ENCODE data around the gene MKLN1.
"Not testable (repeated sequence)": the region's sequence is repeated elsewhere in the genome, so short reads cannot be mapped to it uniquely, and the experiment has no call there.

The MKLN1 gene

DNA sequence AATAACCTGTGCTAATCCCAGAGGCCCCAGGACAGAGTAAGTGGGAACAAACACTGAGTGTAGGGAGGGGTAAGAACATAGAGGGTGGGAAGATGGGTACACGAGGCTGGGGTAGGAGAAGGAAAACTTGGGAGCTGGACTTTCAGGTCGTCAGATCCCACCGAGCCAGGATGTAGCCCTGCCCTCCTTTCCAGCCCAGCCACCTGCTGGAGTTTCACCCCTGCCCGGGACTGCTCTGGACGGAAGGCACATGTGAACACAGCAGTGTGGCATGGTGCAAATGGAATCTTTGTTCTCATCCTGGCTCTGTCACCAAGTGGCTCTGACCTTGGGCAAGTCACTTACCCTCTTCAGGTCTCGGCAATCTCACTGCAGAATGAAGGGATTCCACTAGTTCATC lies 176.0 kb downstream of the MKLN1 start:
- no peak for TF ChIP-seq ZNF8 (CRISPR knock-in tag; IDR thresholded peaks at IDR 0.05)
- no peak for TF ChIP-seq ZNF70 (CRISPR knock-in tag; IDR thresholded peaks at IDR 0.05)
- no peak for TF ChIP-seq BACH2 (CRISPR knock-in tag; IDR thresholded peaks at IDR 0.05; ENCODE audit: borderline replicate concordance)
- TF ChIP-seq ISL1 (CRISPR knock-in tag; IDR thresholded peaks at IDR 0.05): no peak
- TF ChIP-seq CSDC2 (CRISPR knock-in tag; IDR thresholded peaks at IDR 0.05): no peak
- TF ChIP-seq OSR1 (CRISPR knock-in tag; IDR thresholded peaks at IDR 0.05): no peak
- TF ChIP-seq, protein P1, sequence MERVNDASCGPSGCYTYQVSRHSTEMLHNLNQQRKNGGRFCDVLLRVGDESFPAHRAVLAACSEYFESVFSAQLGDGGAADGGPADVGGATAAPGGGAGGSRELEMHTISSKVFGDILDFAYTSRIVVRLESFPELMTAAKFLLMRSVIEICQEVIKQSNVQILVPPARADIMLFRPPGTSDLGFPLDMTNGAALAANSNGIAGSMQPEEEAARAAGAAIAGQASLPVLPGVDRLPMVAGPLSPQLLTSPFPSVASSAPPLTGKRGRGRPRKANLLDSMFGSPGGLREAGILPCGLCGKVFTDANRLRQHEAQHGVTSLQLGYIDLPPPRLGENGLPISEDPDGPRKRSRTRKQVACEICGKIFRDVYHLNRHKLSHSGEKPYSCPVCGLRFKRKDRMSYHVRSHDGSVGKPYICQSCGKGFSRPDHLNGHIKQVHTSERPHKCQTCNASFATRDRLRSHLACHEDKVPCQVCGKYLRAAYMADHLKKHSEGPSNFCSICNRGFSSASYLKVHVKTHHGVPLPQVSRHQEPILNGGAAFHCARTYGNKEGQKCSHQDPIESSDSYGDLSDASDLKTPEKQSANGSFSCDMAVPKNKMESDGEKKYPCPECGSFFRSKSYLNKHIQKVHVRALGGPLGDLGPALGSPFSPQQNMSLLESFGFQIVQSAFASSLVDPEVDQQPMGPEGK (CRISPR knock-in tag; IDR thresholded peaks at IDR 0.05; ENCODE audit: borderline replicate concordance): no peak
- TF ChIP-seq, protein P2, sequence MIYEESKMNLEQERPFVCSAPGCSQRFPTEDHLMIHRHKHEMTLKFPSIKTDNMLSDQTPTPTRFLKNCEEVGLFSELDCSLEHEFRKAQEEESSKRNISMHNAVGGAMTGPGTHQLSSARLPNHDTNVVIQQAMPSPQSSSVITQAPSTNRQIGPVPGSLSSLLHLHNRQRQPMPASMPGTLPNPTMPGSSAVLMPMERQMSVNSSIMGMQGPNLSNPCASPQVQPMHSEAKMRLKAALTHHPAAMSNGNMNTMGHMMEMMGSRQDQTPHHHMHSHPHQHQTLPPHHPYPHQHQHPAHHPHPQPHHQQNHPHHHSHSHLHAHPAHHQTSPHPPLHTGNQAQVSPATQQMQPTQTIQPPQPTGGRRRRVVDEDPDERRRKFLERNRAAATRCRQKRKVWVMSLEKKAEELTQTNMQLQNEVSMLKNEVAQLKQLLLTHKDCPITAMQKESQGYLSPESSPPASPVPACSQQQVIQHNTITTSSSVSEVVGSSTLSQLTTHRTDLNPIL (CRISPR knock-in tag; IDR thresholded peaks at IDR 0.05; ENCODE audit: low read depth): no peak
- no peak for TF ChIP-seq ZNF565 (CRISPR knock-in tag; conservative IDR thresholded peaks at IDR 0.05; ENCODE audit: low read depth)
- TF ChIP-seq, protein P3, sequence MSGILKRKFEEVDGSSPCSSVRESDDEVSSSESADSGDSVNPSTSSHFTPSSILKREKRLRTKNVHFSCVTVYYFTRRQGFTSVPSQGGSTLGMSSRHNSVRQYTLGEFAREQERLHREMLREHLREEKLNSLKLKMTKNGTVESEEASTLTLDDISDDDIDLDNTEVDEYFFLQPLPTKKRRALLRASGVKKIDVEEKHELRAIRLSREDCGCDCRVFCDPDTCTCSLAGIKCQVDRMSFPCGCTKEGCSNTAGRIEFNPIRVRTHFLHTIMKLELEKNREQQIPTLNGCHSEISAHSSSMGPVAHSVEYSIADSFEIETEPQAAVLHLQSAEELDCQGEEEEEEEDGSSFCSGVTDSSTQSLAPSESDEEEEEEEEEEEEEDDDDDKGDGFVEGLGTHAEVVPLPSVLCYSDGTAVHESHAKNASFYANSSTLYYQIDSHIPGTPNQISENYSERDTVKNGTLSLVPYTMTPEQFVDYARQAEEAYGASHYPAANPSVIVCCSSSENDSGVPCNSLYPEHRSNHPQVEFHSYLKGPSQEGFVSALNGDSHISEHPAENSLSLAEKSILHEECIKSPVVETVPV (CRISPR knock-in tag; IDR thresholded peaks at IDR 0.05): no peak
- TF ChIP-seq PPARA (CRISPR knock-in tag; IDR thresholded peaks at IDR 0.05; ENCODE audit: borderline replicate concordance): no peak
- TF ChIP-seq ZFP30 (CRISPR knock-in tag; IDR thresholded peaks at IDR 0.05): no peak
- TF ChIP-seq ESRRG (CRISPR knock-in tag; IDR thresholded peaks at IDR 0.05): no peak
- no peak for TF ChIP-seq TCF4 (CRISPR knock-in tag; IDR thresholded peaks at IDR 0.05; ENCODE audit: borderline replicate concordance)
- TF ChIP-seq GLIS3 (CRISPR knock-in tag; IDR thresholded peaks at IDR 0.05): no peak
- TF ChIP-seq ARNTL (CRISPR knock-in tag; IDR thresholded peaks at IDR 0.05; ENCODE audit: borderline replicate concordance, low read depth): no peak
- TF ChIP-seq, protein P4, sequence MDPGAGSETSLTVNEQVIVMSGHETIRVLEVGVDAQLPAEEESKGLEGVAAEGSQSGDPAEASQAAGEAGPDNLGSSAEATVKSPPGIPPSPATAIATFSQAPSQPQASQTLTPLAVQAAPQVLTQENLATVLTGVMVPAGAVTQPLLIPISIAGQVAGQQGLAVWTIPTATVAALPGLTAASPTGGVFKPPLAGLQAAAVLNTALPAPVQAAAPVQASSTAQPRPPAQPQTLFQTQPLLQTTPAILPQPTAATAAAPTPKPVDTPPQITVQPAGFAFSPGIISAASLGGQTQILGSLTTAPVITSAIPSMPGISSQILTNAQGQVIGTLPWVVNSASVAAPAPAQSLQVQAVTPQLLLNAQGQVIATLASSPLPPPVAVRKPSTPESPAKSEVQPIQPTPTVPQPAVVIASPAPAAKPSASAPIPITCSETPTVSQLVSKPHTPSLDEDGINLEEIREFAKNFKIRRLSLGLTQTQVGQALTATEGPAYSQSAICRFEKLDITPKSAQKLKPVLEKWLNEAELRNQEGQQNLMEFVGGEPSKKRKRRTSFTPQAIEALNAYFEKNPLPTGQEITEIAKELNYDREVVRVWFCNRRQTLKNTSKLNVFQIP (CRISPR knock-in tag; IDR thresholded peaks at IDR 0.05; ENCODE audit: borderline replicate concordance, low read depth): no peak
- TF ChIP-seq ZC3H10 (CRISPR knock-in tag; IDR thresholded peaks at IDR 0.05): no peak
- TF ChIP-seq SNAI2 (CRISPR knock-in tag; IDR thresholded peaks at IDR 0.05): no peak
- no peak for TF ChIP-seq ZFP3 (CRISPR knock-in tag; IDR thresholded peaks at IDR 0.05)
- no peak for ATAC-seq

DNA sequence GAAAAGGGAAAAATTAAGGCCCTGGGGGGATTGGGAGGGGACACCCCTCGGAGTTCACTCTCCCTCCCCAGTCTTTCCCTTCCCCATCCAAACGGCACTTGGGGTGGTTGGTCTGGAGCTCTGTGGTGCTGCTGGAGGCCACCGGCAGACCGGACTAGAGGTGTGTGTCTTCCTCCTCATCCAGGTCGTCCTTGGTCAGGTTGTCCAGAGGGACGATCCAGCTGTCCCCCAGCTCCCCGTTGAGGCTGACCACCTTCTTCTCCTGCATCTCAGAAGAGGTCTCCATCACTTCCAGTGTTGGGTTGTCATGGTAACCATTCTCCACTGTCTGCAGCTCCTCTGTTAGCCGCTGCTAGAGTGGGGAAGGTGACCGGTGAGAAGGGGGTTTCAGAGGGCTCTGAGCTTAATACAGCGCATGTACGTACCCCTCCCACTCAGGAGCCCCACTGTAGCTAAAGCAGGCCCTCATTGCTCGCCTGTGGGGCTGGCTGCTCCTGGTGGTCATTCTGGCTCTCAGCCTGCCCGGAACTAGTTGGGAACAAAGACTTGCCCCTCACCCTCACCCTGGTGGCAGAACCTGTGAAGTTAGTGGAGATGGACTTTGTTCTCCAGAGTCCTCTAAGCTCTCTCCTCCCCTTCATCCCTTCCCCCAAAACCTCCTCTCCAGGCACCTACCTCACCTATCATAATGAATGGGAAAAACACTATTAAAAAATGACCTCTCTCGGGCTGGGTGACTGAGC lies 176.7 kb downstream of the MKLN1 start:
- no peak for ATAC-seq
- TF ChIP-seq ZNF565 (CRISPR knock-in tag; conservative IDR thresholded peaks at IDR 0.05; ENCODE audit: low read depth): no peak

DNA sequence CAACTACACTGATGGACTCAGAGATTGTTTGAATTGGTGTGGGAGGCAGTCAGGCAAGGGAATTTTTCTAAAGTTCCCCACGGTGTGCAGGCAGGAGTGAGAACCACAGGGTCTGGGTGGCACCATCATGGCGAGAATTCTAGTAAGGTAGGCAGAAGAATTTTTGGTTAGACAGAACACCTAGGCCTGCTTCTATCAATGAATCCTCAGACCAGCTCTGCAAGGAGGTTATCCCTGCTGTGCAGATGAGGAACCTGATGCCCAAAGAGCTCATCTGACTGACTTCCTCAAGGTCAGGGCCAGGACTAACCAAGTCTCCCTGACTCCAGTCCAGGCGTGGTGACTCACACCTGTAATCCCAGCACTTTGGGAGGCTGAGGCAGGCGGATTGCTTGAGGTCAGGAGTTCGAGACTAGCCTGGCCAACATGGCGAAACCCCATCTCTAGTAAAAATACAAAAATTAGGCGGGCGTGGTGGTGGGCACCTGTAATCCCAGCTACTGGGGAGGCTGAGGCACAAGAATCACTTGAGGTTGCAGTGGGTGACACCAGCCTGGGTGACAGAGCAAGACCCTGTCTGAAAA lies 177.5 kb downstream of the MKLN1 start:
- ATAC-seq: not testable (repeated sequence)

DNA sequence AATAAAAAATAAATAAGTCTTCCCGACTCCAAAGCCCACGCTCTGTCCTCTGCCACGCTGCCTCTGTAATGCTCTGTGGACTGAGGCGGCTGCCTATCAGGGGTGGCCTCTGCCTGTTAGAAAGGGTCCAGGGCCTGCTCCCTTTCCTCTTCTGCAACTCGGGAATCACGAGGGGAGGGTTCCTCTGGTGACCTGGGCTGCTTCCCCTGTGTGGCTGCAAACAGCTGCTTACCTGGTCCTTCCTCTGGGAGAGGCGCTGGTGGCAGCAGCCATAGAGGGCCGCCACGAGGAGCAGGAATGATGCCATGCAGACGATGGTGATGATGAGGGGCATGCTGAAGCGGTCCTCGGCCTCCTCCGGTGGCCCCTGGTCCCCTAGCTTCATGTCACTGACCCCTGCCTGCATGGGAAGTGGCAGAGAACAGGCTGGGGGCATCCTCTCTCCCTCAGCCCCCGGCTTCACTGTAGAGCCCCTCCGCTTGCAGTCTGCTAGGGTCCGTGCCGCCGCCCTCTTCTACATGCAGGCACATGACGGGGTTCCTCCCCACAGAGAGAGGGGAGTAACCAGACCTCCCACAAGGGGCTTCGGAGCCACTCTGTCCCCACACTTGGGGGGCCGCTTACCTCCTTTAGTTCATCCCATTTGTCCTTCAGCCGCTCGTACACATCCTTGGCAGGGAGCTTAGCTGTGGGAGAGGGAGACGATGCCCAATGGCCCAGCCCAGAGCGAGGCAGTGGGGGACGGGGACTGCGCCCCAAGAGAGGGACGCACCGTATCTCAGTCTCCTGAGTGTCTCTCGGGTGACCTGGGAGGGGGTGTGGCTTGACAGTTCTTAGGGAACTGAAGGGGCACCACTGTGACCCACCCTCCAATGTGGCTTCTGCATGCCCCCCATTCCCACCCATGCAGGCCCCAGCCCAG lies 178.2 kb downstream of the MKLN1 start:
- TF ChIP-seq ZNF565 (CRISPR knock-in tag; conservative IDR thresholded peaks at IDR 0.05; ENCODE audit: low read depth) (no peak), SNAI2 (CRISPR knock-in tag; IDR thresholded peaks at IDR 0.05) (no peak), ZC3H10 (CRISPR knock-in tag; IDR thresholded peaks at IDR 0.05) (no peak)
- TF ChIP-seq, protein P5, sequence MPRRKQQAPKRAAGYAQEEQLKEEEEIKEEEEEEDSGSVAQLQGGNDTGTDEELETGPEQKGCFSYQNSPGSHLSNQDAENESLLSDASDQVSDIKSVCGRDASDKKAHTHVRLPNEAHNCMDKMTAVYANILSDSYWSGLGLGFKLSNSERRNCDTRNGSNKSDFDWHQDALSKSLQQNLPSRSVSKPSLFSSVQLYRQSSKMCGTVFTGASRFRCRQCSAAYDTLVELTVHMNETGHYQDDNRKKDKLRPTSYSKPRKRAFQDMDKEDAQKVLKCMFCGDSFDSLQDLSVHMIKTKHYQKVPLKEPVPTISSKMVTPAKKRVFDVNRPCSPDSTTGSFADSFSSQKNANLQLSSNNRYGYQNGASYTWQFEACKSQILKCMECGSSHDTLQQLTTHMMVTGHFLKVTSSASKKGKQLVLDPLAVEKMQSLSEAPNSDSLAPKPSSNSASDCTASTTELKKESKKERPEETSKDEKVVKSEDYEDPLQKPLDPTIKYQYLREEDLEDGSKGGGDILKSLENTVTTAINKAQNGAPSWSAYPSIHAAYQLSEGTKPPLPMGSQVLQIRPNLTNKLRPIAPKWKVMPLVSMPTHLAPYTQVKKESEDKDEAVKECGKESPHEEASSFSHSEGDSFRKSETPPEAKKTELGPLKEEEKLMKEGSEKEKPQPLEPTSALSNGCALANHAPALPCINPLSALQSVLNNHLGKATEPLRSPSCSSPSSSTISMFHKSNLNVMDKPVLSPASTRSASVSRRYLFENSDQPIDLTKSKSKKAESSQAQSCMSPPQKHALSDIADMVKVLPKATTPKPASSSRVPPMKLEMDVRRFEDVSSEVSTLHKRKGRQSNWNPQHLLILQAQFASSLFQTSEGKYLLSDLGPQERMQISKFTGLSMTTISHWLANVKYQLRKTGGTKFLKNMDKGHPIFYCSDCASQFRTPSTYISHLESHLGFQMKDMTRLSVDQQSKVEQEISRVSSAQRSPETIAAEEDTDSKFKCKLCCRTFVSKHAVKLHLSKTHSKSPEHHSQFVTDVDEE (CRISPR knock-in tag; IDR thresholded peaks at IDR 0.05): no peak
- TF ChIP-seq, protein P2 (CRISPR knock-in tag; IDR thresholded peaks at IDR 0.05; ENCODE audit: low read depth): no peak
- ATAC-seq: no peak

All from SK-N-SH treated with all-trans-retinoic acid at 6 μM for 48 hours (cell line).